ENCODE measurements around the gene NCAM1.

NCAM1 gene

DNA sequence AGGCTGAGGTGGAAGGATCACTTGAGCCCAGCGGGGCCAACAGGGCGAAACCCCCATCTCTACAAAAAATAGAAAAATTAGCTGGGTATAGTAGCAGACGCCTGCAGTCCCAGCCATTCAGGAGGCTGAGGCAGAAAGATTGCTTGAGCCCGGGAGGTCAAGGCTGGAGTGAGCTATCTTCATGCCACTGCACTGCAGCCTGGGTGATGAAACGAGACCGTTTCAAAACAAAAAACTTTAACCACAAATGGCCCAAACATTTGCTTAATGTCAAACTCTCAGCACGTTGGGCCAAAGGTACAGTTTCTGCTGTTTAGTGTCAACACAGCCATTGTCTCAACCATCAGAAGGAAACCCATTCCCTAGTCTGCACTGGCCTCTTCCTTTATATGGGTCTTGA is 284.0 kb downstream of the NCAM1 start:
- Histone ChIP-seq H3K36me3 (replicated peaks; ENCODE audit: insufficient read depth, low read length) (no peaks in the 10 kb centered on the region), H3K27ac (ENCODE audit: low read length) (no peak overlapping the region), H3K9ac (ENCODE audit: low read length) (no peak overlapping the region), H3K4me1 (ENCODE audit: low read length) (no peaks in the 10 kb centered on the region), H3K27me3 (replicated peaks; ENCODE audit: insufficient read depth, low read length) (no peaks in the 10 kb centered on the region), H4K20me1 (ENCODE audit: insufficient read depth, low read length) (no peaks in the 10 kb centered on the region), H3K4me2 (ENCODE audit: low read depth, low read length) (no peak overlapping the region), H2AFZ (ENCODE audit: low read length) (no peak overlapping the region), H3K9me3 (replicated peaks; ENCODE audit: insufficient read depth, low read length) (no peaks in the 10 kb centered on the region), H3F3A (ENCODE audit: insufficient read depth, low read length) (no peaks in the 10 kb centered on the region), H3K79me2 (ENCODE audit: low read length) (no peaks in the 10 kb centered on the region), H3K9me2 (replicated peaks; ENCODE audit: insufficient read depth, low read length) (no peaks in the 10 kb centered on the region), H3K4me3 (ENCODE audit: low read length) (no peak overlapping the region)
- TF ChIP-seq EZH2phosphoT487 (IDR thresholded peaks at IDR 0.05; ENCODE audit: low read length), result no peak
- TF ChIP-seq EZH2 (optimal IDR thresholded peaks at IDR 0.05; ENCODE audit: low read depth, low read length), result no peak
- TF ChIP-seq, protein P1, sequence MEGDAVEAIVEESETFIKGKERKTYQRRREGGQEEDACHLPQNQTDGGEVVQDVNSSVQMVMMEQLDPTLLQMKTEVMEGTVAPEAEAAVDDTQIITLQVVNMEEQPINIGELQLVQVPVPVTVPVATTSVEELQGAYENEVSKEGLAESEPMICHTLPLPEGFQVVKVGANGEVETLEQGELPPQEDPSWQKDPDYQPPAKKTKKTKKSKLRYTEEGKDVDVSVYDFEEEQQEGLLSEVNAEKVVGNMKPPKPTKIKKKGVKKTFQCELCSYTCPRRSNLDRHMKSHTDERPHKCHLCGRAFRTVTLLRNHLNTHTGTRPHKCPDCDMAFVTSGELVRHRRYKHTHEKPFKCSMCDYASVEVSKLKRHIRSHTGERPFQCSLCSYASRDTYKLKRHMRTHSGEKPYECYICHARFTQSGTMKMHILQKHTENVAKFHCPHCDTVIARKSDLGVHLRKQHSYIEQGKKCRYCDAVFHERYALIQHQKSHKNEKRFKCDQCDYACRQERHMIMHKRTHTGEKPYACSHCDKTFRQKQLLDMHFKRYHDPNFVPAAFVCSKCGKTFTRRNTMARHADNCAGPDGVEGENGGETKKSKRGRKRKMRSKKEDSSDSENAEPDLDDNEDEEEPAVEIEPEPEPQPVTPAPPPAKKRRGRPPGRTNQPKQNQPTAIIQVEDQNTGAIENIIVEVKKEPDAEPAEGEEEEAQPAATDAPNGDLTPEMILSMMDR (IDR thresholded peaks at IDR 0.05; ENCODE audit: low read length), result no peak
- no peak for DNase-seq

DNA sequence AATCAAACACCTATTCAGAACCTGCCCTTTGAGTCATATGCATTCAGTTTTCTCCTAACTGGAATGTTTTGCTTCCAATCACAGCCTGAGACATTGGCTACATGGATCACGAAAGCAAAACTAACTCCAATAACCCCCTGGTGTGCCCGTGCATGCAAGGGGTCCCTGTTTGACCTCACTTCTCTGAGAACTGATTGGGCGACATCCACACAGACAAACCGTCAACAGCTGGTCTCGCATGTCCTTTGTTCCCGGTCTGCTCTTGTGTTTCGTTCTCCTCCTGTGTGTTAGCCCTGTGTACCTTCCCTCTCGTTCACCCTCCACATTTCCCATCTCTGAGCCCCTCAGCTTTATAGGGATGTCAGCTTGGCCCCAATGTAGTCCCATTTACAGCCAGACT is 286.0 kb downstream of the NCAM1 start:
- no peaks in the 10 kb centered on the region for H3K27me3 ChIP-seq (replicated peaks; ENCODE audit: insufficient read depth, low read length)
- H3K9me3 ChIP-seq (replicated peaks; ENCODE audit: insufficient read depth, low read length), result no peaks in the 10 kb centered on the region
- H3K4me3 ChIP-seq (ENCODE audit: low read length), result no peak overlapping the region
- TF ChIP-seq, protein P1 (IDR thresholded peaks at IDR 0.05; ENCODE audit: low read length), result no peak
- TF ChIP-seq EZH2 (optimal IDR thresholded peaks at IDR 0.05; ENCODE audit: low read depth, low read length) (no peak), EZH2phosphoT487 (IDR thresholded peaks at IDR 0.05; ENCODE audit: low read length) (no peak)
- no peak overlapping the region for H3K9ac ChIP-seq (ENCODE audit: low read length)
- H4K20me1 ChIP-seq (ENCODE audit: insufficient read depth, low read length), result no peaks in the 10 kb centered on the region
- H3K27ac ChIP-seq (ENCODE audit: low read length), result no peak overlapping the region
- no peak for DNase-seq
- H3F3A ChIP-seq (ENCODE audit: insufficient read depth, low read length), result no peaks in the 10 kb centered on the region
- H3K9me2 ChIP-seq (replicated peaks; ENCODE audit: insufficient read depth, low read length), result no peaks in the 10 kb centered on the region
- H3K4me1 ChIP-seq (ENCODE audit: low read length), result no peaks in the 10 kb centered on the region
- H3K79me2 ChIP-seq (ENCODE audit: low read length), result no peaks in the 10 kb centered on the region
- H3K36me3 ChIP-seq (replicated peaks; ENCODE audit: insufficient read depth, low read length), result no peaks in the 10 kb centered on the region
- no peak overlapping the region for H3K4me2 ChIP-seq (ENCODE audit: low read depth, low read length)
- H2AFZ ChIP-seq (ENCODE audit: low read length), result no peak overlapping the region

- Histone ChIP-seq H3K27me3 (replicated peaks; ENCODE audit: insufficient read depth, low read length) (no peaks in the 10 kb centered on the region), H3K27ac (ENCODE audit: low read length) (no peak overlapping the region), H3K9ac (ENCODE audit: low read length) (no peak overlapping the region), H3K4me2 (ENCODE audit: low read depth, low read length) (no peak overlapping the region), H4K20me1 (ENCODE audit: insufficient read depth, low read length) (no peaks in the 10 kb centered on the region), H3F3A (ENCODE audit: insufficient read depth, low read length) (no peaks in the 10 kb centered on the region), H3K79me2 (ENCODE audit: low read length) (no peaks in the 10 kb centered on the region), H2AFZ (ENCODE audit: low read length) (no peak overlapping the region), H3K9me3 (replicated peaks; ENCODE audit: insufficient read depth, low read length) (no peaks in the 10 kb centered on the region), H3K36me3 (replicated peaks; ENCODE audit: insufficient read depth, low read length) (no peaks in the 10 kb centered on the region), H3K4me1 (ENCODE audit: low read length) (no peaks in the 10 kb centered on the region), H3K4me3 (ENCODE audit: low read length) (no peak overlapping the region), H3K9me2 (replicated peaks; ENCODE audit: insufficient read depth, low read length) (no peaks in the 10 kb centered on the region)
- TF ChIP-seq, protein P1 (IDR thresholded peaks at IDR 0.05; ENCODE audit: low read length), result no peak
- TF ChIP-seq EZH2phosphoT487 (IDR thresholded peaks at IDR 0.05; ENCODE audit: low read length) (no peak), EZH2 (optimal IDR thresholded peaks at IDR 0.05; ENCODE audit: low read depth, low read length) (no peak)
- DNase-seq, result no peak
Measured at GRCh38 chr11:113247966-113248365, 286.7 kb downstream of the NCAM1 start.
